A549 (cell line): ENCODE data around the gene DOC2A.

Experiments
- CHD2 ChIP-seq: fragments of 150-350 bp; IDR thresholded peaks from 2 replicates; pipeline ENCODE4 v1.6.1; 2014; ENCODE audit warnings: low read length; ENCODE audit not compliant: partially characterized antibody
- CHD4 ChIP-seq: fragments of 200-600 bp; sonication (generic); IDR thresholded peaks from 2 replicates; pipeline ENCODE4 v1.6.1; 2016; ENCODE audit warnings: antibody characterized with exemption, mild to moderate bottlenecking, borderline replicate concordance
- EP300 ChIP-seq, 2 experiments: fragments of >200 bp; sonication (Bioruptor Twin); formaldehyde crosslinking; IDR thresholded peaks; 2 replicates in 1 of 2; 3 replicates in 1 of 2; pipeline ENCODE4 v1.6.1; 2016 to 2017
- FOSL2 ChIP-seq, 2 experiments: fragments of 450-650 bp in 1 of 2; fragments of >200 bp in 1 of 2; sonication (Bioruptor Twin) in 1 of 2; formaldehyde crosslinking; IDR thresholded peaks; 2 replicates each; pipeline versions ENCODE4 v1.5.0 to v1.6.1; 2016 to 2020; ENCODE audit warnings: mild to moderate bottlenecking in 1 of 2, moderate library complexity in 1 of 2
- JUN ChIP-seq, 2 experiments: fragments of >200 bp; sonication (Bioruptor Twin); formaldehyde crosslinking; IDR thresholded peaks; 2 replicates in 1 of 2; 3 replicates in 1 of 2; pipeline ENCODE4 v1.6.1; 2016 to 2017
- MAFK ChIP-seq: fragments of 450-650 bp; IDR thresholded peaks from 2 replicates; pipeline ENCODE4 v1.6.1; 2014; ENCODE audit not compliant: partially characterized antibody
- MAZ ChIP-seq: fragments of 150-350 bp; IDR thresholded peaks from 2 replicates; pipeline ENCODE4 v1.6.1; 2014; ENCODE audit warnings: antibody characterized with exemption, low read depth, low read length, borderline replicate concordance
- POLR2A ChIP-seq: IDR thresholded peaks from 2 replicates; pipeline ENCODE4 v1.6.1; 2012; ENCODE audit warnings: mild to moderate bottlenecking, low read length
- POLR2AphosphoS2 ChIP-seq: conservative IDR thresholded peaks from 2 replicates; pipeline ENCODE4 v1.6.1; 2012; ENCODE audit warnings: low read length, improper control_type of control experiment, inconsistent platforms
- RFX5 ChIP-seq: fragments of 450-650 bp; IDR thresholded peaks from 2 replicates; pipeline ENCODE4 v1.7.1; 2014; ENCODE audit warnings: antibody characterized with exemption, mild to moderate bottlenecking, moderate library complexity
- TF ChIP-seq, protein P1 (sequence below): fragments of >200 bp; sonication (Bioruptor Twin); formaldehyde crosslinking; IDR thresholded peaks from 3 replicates; pipeline ENCODE4 v1.5.1; 2016
- TF ChIP-seq, protein P2 (sequence below): fragments of 200-600 bp; sonication (generic); IDR thresholded peaks from 2 replicates; pipeline ENCODE4 v1.6.1; 2016; ENCODE audit warnings: antibody characterized with exemption, mild to moderate bottlenecking, moderate library complexity

DNA sequence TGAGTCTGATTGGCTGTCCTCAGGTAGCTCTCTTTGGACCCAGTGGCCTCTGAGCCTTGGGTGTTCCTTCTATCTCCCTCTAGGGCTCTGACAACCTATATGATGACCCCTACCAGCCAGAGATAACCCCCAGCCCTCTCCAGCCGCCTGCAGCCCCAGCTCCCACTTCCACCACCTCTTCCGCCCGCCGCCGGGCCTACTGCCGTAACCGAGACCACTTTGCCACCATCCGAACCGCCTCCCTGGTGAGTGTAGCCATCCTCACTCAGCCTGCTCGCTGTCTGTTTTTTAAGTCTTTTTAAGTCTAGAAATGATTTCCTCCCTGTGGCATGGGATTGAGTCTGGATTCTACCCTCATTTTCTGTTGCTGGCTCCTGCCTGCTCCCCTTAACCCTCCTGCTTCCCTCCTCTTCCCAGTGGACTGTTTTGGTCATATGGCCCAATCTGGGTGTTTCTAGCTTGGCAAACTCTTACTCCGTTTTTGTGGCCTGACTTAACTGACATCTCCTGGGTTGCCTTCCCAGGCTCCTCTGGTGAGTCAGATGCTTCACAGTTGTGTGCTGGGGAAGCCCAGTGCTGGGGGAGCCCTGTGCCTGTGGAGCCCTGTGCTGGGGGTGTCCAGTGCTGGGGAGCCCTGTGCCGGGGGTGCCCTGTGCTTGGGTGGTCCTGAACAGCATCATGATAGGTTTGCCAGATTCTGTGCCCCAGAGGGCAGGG, 27.2 kb downstream of the DOC2A start:
- TF ChIP-seq EP300 (IDR thresholded peaks at IDR 0.05) (no peak), POLR2A (no peak), POLR2AphosphoS2 (no peak), MAZ (no peak), FOSL2 (IDR thresholded peaks at IDR 0.05) (no peak), FOSL2 (CRISPR knock-in tag; IDR thresholded peaks at IDR 0.05) (no peak), CHD2 (no peak), RFX5 (no peak), MAFK (no peak), CHD4 (no peak), JUN (IDR thresholded peaks at IDR 0.05) (no peak)
- TF ChIP-seq, protein P1, sequence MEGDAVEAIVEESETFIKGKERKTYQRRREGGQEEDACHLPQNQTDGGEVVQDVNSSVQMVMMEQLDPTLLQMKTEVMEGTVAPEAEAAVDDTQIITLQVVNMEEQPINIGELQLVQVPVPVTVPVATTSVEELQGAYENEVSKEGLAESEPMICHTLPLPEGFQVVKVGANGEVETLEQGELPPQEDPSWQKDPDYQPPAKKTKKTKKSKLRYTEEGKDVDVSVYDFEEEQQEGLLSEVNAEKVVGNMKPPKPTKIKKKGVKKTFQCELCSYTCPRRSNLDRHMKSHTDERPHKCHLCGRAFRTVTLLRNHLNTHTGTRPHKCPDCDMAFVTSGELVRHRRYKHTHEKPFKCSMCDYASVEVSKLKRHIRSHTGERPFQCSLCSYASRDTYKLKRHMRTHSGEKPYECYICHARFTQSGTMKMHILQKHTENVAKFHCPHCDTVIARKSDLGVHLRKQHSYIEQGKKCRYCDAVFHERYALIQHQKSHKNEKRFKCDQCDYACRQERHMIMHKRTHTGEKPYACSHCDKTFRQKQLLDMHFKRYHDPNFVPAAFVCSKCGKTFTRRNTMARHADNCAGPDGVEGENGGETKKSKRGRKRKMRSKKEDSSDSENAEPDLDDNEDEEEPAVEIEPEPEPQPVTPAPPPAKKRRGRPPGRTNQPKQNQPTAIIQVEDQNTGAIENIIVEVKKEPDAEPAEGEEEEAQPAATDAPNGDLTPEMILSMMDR = no peak
- TF ChIP-seq, protein P2, sequence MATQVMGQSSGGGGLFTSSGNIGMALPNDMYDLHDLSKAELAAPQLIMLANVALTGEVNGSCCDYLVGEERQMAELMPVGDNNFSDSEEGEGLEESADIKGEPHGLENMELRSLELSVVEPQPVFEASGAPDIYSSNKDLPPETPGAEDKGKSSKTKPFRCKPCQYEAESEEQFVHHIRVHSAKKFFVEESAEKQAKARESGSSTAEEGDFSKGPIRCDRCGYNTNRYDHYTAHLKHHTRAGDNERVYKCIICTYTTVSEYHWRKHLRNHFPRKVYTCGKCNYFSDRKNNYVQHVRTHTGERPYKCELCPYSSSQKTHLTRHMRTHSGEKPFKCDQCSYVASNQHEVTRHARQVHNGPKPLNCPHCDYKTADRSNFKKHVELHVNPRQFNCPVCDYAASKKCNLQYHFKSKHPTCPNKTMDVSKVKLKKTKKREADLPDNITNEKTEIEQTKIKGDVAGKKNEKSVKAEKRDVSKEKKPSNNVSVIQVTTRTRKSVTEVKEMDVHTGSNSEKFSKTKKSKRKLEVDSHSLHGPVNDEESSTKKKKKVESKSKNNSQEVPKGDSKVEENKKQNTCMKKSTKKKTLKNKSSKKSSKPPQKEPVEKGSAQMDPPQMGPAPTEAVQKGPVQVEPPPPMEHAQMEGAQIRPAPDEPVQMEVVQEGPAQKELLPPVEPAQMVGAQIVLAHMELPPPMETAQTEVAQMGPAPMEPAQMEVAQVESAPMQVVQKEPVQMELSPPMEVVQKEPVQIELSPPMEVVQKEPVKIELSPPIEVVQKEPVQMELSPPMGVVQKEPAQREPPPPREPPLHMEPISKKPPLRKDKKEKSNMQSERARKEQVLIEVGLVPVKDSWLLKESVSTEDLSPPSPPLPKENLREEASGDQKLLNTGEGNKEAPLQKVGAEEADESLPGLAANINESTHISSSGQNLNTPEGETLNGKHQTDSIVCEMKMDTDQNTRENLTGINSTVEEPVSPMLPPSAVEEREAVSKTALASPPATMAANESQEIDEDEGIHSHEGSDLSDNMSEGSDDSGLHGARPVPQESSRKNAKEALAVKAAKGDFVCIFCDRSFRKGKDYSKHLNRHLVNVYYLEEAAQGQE = no peak
